ENCODE measurements around the gene OLFM3.

GRCh38 chr1:101918277-101918676 lies 78.4 kb downstream of the OLFM3 start:
- TF ChIP-seq CTCF (IDR thresholded peaks at IDR 0.05; ENCODE audit: low read depth, low read length, missing input control) = no peak
- no peak for TF ChIP-seq MAX (IDR thresholded peaks at IDR 0.05)
- no peak for TF ChIP-seq ATF3 (IDR thresholded peaks at IDR 0.05)
- TF ChIP-seq RAD21 (IDR thresholded peaks at IDR 0.05) = no peak
- no peak for TF ChIP-seq TAF1 (conservative IDR thresholded peaks at IDR 0.05)
- no peak for TF ChIP-seq SP1 (IDR thresholded peaks at IDR 0.05)
- no peak for TF ChIP-seq HNF4G (IDR thresholded peaks at IDR 0.05)

Data from liver (tissue), 3 donors.